NCI-H748 (cell line): Measurements from ENCODE around the gene GIN1.
A peak's percentile ranks its signal among the peaks of the same experiment; 100 is the strongest.
"Not testable (repeated sequence)": the region's sequence is repeated elsewhere in the genome, so short reads cannot be mapped to it uniquely, and the experiment has no call there.

Source experiments
- DNase-seq: peaks from one replicate; lab custom pipeline; 2025; ENCODE audit not compliant: unreplicated experiment; lab: John Stamatoyannopoulos, UW

Gene GIN1

GRCh38 chr5:103110403-103110802 lies 9.5 kb downstream of the GIN1 start:
- DNase-seq, result no peak

GRCh38 chr5:103109277-103109676 lies 10.7 kb downstream of the GIN1 start:
- DNase-seq, result no peak

- DNase-seq, result no peak
Observed at GRCh38 chr5:103108086-103108485, 11.9 kb downstream of the GIN1 start.

GRCh38 chr5:103102234-103102633 lies 17.7 kb downstream of the GIN1 start:
- no peak for DNase-seq

GRCh38 chr5:103101079-103101750 lies 18.7 kb downstream of the GIN1 start:
- no peak for DNase-seq

GRCh38 chr5:103098993-103099392 lies 20.9 kb downstream of the GIN1 start:
- no peak for DNase-seq

GRCh38 chr5:103094737-103095136 lies 25.2 kb downstream of the GIN1 start:
- no peak for DNase-seq

GRCh38 chr5:103093727-103094126 lies 26.2 kb downstream of the GIN1 start:
- no peak for DNase-seq

- no peak for DNase-seq
Observed at GRCh38 chr5:103092676-103093075, 27.3 kb downstream of the GIN1 start.

- DNase-seq, result no peak
Observed at GRCh38 chr5:103090791-103091190, 29.1 kb downstream of the GIN1 start.

- no peak for DNase-seq
Observed at GRCh38 chr5:103089272-103089671, 30.7 kb downstream of the GIN1 start.

GRCh38 chr5:103086547-103086946 lies 33.4 kb downstream of the GIN1 start:
- DNase-seq, result no peak

- DNase-seq, result no peak
Observed at GRCh38 chr5:103079796-103080195, 40.1 kb downstream of the GIN1 start.

- DNase-seq, result no peak
Observed at GRCh38 chr5:103075442-103075841, 44.5 kb downstream of the GIN1 start.

GRCh38 chr5:103073500-103073899 lies 46.4 kb downstream of the GIN1 start:
- not testable (repeated sequence) for DNase-seq

- DNase-seq, result no peak
Observed at GRCh38 chr5:103066326-103066725, 53.6 kb downstream of the GIN1 start.

GRCh38 chr5:103060424-103060954 lies 59.4 kb downstream of the GIN1 start:
- no peak for DNase-seq

- no peak for DNase-seq
Observed at GRCh38 chr5:103059525-103059924, 60.4 kb downstream of the GIN1 start.

- no peak for DNase-seq
Observed at GRCh38 chr5:103057208-103058130, 62.5 kb downstream of the GIN1 start.

GRCh38 chr5:103046706-103047105 lies 73.2 kb downstream of the GIN1 start:
- DNase-seq, result not testable (repeated sequence)

GRCh38 chr5:103041071-103041676 lies 78.8 kb downstream of the GIN1 start:
- peak; percentile 72 for DNase-seq
